GM12878 (cell line): ENCODE data around the gene CPS1.

Experiments
- CTCF ChIP-seq, 3 experiments: IDR thresholded peaks in 2 of 3; conservative IDR thresholded peaks in 1 of 3; 2 replicates each; pipeline ENCODE4 v1.5.1; 2011; ENCODE audit warnings: low read depth in 3 of 3, low read length in 3 of 3, mild to moderate bottlenecking in 3 of 3, control low read depth in 2 of 3, moderate library complexity in 2 of 3, inconsistent platforms in 1 of 3, mixed read lengths in 1 of 3; ENCODE audit not compliant: control insufficient read depth in 2 of 3, insufficient read depth in 1 of 3; ENCODE audit errors: extremely low read depth in 1 of 3
- POLR2AphosphoS5 ChIP-seq: IDR thresholded peaks from 2 replicates; pipeline ENCODE4 v1.6.1; 2011; ENCODE audit warnings: mild to moderate bottlenecking, low read length, inconsistent platforms
- ZNF24 ChIP-seq: fragments of 450-650 bp; IDR thresholded peaks from 2 replicates; pipeline ENCODE4 v1.6.1; 2017; ENCODE audit warnings: antibody characterized with exemption, mild to moderate bottlenecking
- ZSCAN29 ChIP-seq: fragments of 450-650 bp; IDR thresholded peaks from 2 replicates; pipeline ENCODE4 v1.6.1; 2017; ENCODE audit warnings: mild to moderate bottlenecking, moderate library complexity
- TF ChIP-seq, protein P1 (sequence below): IDR thresholded peaks from 2 replicates; pipeline ENCODE4 v1.6.1; 2012; ENCODE audit warnings: mild to moderate bottlenecking, low read depth, low read length
- TF ChIP-seq, protein P2 (sequence below): IDR thresholded peaks from 2 replicates; pipeline ENCODE4 v1.6.1; 2012; ENCODE audit warnings: low read depth, low read length, improper control_type of control experiment
- TF ChIP-seq, protein P3 (sequence below): IDR thresholded peaks from 2 replicates; pipeline ENCODE4 v1.6.1; 2012; ENCODE audit warnings: low read depth, low read length, improper control_type of control experiment

GRCh38 chr2:210642333-210642732, 85.9 kb downstream of the CPS1 start:
- TF ChIP-seq POLR2AphosphoS5 (no peak), ZNF24 (no peak), ZSCAN29 (no peak), CTCF (IDR thresholded peaks at IDR 0.05 in 2 of 3, conservative IDR thresholded peaks at IDR 0.05 in 1 of 3; ENCODE audit: control insufficient read depth in 2 of 3, extremely low read depth in 1 of 3, insufficient read depth in 1 of 3, low read depth in 3 of 3, low read length in 3 of 3) (no peak)
- TF ChIP-seq, protein P1, sequence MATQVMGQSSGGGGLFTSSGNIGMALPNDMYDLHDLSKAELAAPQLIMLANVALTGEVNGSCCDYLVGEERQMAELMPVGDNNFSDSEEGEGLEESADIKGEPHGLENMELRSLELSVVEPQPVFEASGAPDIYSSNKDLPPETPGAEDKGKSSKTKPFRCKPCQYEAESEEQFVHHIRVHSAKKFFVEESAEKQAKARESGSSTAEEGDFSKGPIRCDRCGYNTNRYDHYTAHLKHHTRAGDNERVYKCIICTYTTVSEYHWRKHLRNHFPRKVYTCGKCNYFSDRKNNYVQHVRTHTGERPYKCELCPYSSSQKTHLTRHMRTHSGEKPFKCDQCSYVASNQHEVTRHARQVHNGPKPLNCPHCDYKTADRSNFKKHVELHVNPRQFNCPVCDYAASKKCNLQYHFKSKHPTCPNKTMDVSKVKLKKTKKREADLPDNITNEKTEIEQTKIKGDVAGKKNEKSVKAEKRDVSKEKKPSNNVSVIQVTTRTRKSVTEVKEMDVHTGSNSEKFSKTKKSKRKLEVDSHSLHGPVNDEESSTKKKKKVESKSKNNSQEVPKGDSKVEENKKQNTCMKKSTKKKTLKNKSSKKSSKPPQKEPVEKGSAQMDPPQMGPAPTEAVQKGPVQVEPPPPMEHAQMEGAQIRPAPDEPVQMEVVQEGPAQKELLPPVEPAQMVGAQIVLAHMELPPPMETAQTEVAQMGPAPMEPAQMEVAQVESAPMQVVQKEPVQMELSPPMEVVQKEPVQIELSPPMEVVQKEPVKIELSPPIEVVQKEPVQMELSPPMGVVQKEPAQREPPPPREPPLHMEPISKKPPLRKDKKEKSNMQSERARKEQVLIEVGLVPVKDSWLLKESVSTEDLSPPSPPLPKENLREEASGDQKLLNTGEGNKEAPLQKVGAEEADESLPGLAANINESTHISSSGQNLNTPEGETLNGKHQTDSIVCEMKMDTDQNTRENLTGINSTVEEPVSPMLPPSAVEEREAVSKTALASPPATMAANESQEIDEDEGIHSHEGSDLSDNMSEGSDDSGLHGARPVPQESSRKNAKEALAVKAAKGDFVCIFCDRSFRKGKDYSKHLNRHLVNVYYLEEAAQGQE: no peak
- TF ChIP-seq, protein P2, sequence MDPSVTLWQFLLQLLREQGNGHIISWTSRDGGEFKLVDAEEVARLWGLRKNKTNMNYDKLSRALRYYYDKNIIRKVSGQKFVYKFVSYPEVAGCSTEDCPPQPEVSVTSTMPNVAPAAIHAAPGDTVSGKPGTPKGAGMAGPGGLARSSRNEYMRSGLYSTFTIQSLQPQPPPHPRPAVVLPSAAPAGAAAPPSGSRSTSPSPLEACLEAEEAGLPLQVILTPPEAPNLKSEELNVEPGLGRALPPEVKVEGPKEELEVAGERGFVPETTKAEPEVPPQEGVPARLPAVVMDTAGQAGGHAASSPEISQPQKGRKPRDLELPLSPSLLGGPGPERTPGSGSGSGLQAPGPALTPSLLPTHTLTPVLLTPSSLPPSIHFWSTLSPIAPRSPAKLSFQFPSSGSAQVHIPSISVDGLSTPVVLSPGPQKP: no peak
- TF ChIP-seq, protein P3, sequence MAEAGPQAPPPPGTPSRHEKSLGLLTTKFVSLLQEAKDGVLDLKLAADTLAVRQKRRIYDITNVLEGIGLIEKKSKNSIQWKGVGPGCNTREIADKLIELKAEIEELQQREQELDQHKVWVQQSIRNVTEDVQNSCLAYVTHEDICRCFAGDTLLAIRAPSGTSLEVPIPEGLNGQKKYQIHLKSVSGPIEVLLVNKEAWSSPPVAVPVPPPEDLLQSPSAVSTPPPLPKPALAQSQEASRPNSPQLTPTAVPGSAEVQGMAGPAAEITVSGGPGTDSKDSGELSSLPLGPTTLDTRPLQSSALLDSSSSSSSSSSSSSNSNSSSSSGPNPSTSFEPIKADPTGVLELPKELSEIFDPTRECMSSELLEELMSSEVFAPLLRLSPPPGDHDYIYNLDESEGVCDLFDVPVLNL: no peak
